HG03095 (cell line): ENCODE data around the gene THTPA.

ENCODE experiments used
- ATAC-seq: cut with Tn5 transposase; IDR thresholded peaks from one replicate; pipeline ENCODE4 v1.9.1; 2021; ENCODE audit warnings: moderate library complexity; ENCODE audit not compliant: unreplicated experiment

THTPA gene

GRCh38 chr14:23550812-23551265 is 5.2 kb upstream of the THTPA start:
- ATAC-seq = no peak

- peak; percentile 53 for ATAC-seq
Measured at GRCh38 chr14:23551266-23552028, 4.6 kb upstream of the THTPA start, which contains the start of gene ZFHX2. Gene ZFHX2, minus strand, starts transcription at chr14:23551765. Its CDS starts 16,440 bp downstream, at chr14:23535325.

GRCh38 chr14:23555533-23555881 is 564 bp upstream of the THTPA start:
- ATAC-seq = peak; percentile 3

GRCh38 chr14:23556700-23557440 is 799 bp downstream of the THTPA start:
- ATAC-seq = no peak

GRCh38 chr14:23557521-23557920 is 1.4 kb downstream of the THTPA start:
- ATAC-seq = no peak

GRCh38 chr14:23557946-23558345 is 1.9 kb downstream of the THTPA start:
- no peak for ATAC-seq

GRCh38 chr14:23558346-23559009 is 2.4 kb downstream of the THTPA start:
- ATAC-seq = no peak

- no peak for ATAC-seq
Measured at GRCh38 chr14:23559010-23559925, 3.2 kb downstream of the THTPA start.

GRCh38 chr14:23559926-23560520 is 4.0 kb downstream of the THTPA start:
- no peak for ATAC-seq

- ATAC-seq = no peak
Measured at GRCh38 chr14:23561259-23561658, 5.2 kb downstream of the THTPA start.

GRCh38 chr14:23561873-23562821 is 6.1 kb downstream of the THTPA start:
- ATAC-seq = no peak

GRCh38 chr14:23562822-23563472 is 6.9 kb downstream of the THTPA start:
- ATAC-seq = no peak

GRCh38 chr14:23563473-23564180 is 7.6 kb downstream of the THTPA start:
- ATAC-seq = no peak

GRCh38 chr14:23564181-23564812 is 8.2 kb downstream of the THTPA start:
- no peak for ATAC-seq

GRCh38 chr14:23564876-23565275 is 8.8 kb downstream of the THTPA start:
- no peak for ATAC-seq

GRCh38 chr14:23565626-23566025 is 9.6 kb downstream of the THTPA start:
- no peak for ATAC-seq

- ATAC-seq = no peak
Measured at GRCh38 chr14:23566112-23566777, 10.2 kb downstream of the THTPA start.
